ENCODE data around the gene ZNF710.
A peak's percentile ranks its signal among the peaks of the same experiment; 100 is the strongest.
"Not testable (repeated sequence)": the region's sequence is repeated elsewhere in the genome, so short reads cannot be mapped to it uniquely, and the experiment has no call there.

The ZNF710 gene

GRCh38 chr15:90001062-90001682, at the start of gene ZNF710:
Gene ZNF710, plus strand, starts transcription at chr15:90001324. Its CDS starts 65,814 bp downstream, at chr15:90067138.
- peak; percentile 68 for DNase-seq

GRCh38 chr15:89954541-89954940, 46.6 kb upstream of the ZNF710 start:
- DNase-seq, result no peak

- not testable (repeated sequence) for DNase-seq
Measured at GRCh38 chr15:89955449-89955998, 45.6 kb upstream of the ZNF710 start.

- no peak for DNase-seq
Measured at GRCh38 chr15:89958107-89958805, 42.9 kb upstream of the ZNF710 start.

- peak; percentile 52 for DNase-seq
Measured at GRCh38 chr15:89963301-89964231, 37.6 kb upstream of the ZNF710 start.

- DNase-seq, result peak; percentile 32
Measured at GRCh38 chr15:89964232-89964954, 36.7 kb upstream of the ZNF710 start.

- DNase-seq, result no peak
Measured at GRCh38 chr15:89967881-89968280, 33.2 kb upstream of the ZNF710 start.

- DNase-seq, result peak; percentile 77
Measured at GRCh38 chr15:89971592-89971997, 29.5 kb upstream of the ZNF710 start.

- DNase-seq, result no peak
Measured at GRCh38 chr15:89972085-89972484, 29.0 kb upstream of the ZNF710 start.

GRCh38 chr15:89975482-89976245, 25.5 kb upstream of the ZNF710 start:
- DNase-seq, result no peak

GRCh38 chr15:89976246-89976600, 24.9 kb upstream of the ZNF710 start:
- DNase-seq, result no peak

- DNase-seq, result not testable (repeated sequence)
Measured at GRCh38 chr15:89977836-89978235, 23.3 kb upstream of the ZNF710 start.

GRCh38 chr15:89978914-89979313, 22.2 kb upstream of the ZNF710 start:
- DNase-seq, result no peak

GRCh38 chr15:89980896-89981295, 20.2 kb upstream of the ZNF710 start:
- DNase-seq, result no peak

- no peak for DNase-seq
Measured at GRCh38 chr15:89982315-89983055, 18.6 kb upstream of the ZNF710 start.

GRCh38 chr15:89984001-89984400, 17.1 kb upstream of the ZNF710 start:
- DNase-seq, result no peak

GRCh38 chr15:89984421-89985010, 16.6 kb upstream of the ZNF710 start:
- no peak for DNase-seq

- peak; percentile 63 for DNase-seq
Measured at GRCh38 chr15:89985111-89985510, 16.0 kb upstream of the ZNF710 start.

- no peak for DNase-seq
Measured at GRCh38 chr15:89991312-89991711, 9.8 kb upstream of the ZNF710 start.

GRCh38 chr15:89993349-89993748, 7.8 kb upstream of the ZNF710 start:
- DNase-seq, result peak; percentile 41

GRCh38 chr15:89997079-89997478, 4.0 kb upstream of the ZNF710 start:
- no peak for DNase-seq

All from hematopoietic multipotent progenitor cell treated with erythropoietin and hydrocortisone succinate and interleukin-3 and kit ligand, for 6 days (in vitro differentiated cells).